Effector CD8-positive, alpha-beta T cell (primary cell): ENCODE results near the gene PDE4D.
"Not testable (repeated sequence)": the region's sequence is repeated elsewhere in the genome, so short reads cannot be mapped to it uniquely, and the experiment has no call there.

ENCODE experiments used
- DNase-seq: peaks from one replicate; lab custom pipeline; 2025; lab: John Stamatoyannopoulos, UW

The PDE4D gene

GRCh38 chr5:59608745-59609144, 284.8 kb downstream of the PDE4D start:
- no peak for DNase-seq

GRCh38 chr5:59607138-59607765, 286.3 kb downstream of the PDE4D start:
- DNase-seq, result no peak

GRCh38 chr5:59605915-59606314, 287.6 kb downstream of the PDE4D start:
- DNase-seq, result no peak

DNA sequence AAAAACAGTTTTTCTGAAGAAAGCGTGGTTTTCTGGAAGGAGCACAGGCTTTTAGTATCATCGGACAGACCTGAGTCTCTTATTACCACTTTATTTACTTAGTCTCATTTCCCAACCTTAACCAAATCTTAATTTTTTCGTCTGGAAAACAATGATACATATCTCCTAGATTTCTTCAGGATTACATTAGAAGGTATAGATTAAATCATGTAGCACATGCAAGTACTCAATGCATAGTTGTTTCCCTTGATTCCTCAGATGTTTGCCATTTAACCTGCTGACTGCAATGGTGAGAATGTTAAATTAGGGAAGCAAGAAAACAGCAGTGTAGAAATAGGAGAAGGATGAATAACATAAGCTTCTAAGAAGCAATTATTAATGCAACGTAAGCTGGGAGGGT, 289.4 kb downstream of the PDE4D start:
- DNase-seq, result no peak

DNA sequence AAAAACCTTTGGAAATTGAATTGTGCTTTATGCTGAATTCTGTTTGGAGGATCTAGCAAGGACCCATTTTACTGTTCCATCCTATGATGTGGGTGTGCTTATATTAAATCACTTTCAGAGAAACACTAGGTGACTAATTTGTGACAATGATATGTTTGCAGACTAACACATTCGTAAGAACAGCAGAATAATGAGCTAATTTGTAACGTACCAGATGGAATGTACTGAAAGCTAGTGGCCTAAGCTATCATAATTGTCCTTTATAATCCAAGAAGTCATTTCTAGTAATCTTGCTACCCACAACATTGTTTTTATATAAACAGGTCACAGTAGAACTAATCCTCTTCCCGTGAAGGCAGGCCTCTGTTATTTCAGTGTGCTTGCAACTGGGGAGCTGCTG, 292.5 kb downstream of the PDE4D start:
- DNase-seq, result no peak

DNA sequence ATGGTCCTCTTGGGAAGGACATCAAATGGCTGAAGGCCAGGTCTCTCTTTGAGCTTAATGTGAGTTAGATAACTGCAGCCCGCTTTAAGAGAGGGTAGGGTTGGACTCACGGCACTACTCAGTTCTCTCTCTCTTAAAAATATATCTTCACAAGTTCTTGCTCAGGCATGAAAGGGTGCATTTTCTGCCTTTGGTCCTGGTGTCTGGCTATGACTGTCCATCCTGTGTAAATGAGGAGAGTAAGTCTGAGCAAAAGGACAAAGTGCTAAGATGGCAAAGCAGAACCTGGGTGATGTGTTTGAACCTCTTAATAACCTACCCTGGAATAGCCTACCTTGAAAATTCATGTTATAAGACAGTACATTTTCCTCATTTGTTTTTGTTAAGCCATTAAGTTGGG, 293.4 kb downstream of the PDE4D start:
- no peak for DNase-seq

DNA sequence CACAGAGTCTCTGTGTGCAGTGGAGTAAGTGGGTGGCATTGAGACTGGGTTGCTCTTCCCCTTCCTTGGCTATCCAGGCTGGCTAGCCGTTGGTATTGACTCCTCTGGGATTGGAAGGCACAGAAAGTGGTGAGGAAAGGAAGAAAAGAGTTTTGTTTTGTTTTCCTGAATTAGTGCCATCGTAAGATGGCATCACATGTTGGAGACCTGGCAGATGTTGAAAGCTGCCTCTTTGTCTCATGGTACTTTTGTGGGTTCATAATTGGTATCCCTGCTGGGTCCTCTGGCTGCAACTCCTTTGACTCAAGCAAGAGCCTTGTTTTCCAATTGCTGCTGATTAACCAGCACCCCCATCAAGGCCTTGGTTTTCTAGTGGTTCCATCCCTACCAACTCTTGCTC, 293.8 kb downstream of the PDE4D start:
- DNase-seq, result no peak

GRCh38 chr5:59598547-59598874, 295.0 kb downstream of the PDE4D start:
- DNase-seq, result no peak

- no peak for DNase-seq
These were observed 295.6 kb downstream of the PDE4D start for GRCh38 chr5:59597690-59598546.

DNA sequence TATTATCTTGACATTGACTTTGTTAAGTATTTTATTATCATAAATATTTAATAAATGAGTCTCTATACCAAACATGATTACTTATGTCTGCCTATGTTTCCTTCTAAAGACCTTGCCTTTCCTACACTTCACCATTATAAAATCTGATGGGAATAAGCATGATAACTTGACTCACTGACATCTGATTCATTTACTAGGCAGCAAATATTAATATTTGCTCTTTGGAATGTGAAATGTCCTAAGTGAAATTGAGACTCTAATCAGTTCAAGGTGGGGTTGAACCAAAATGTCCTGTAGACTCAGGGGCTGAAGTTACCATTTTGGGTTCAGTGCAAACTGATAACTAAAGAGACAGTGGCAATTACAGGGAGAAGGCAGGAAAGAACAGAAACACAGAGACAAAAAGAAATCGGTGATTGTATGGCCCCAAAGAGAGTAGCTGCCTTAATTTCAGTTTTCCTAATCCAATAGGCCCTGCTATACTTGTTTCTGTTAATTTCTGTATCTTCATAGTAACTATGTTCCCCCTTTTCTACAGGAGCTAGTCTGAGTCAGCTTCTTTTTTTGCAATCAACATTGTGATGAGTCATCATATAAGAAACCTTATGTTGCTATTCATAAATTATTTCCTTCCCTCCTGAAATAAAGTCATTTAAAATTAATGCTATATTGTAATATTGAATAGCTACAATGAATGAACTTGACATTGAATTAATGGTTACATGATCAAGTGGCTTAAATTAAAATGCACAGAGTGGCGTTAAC, 296.8 kb downstream of the PDE4D start:
- DNase-seq, result no peak

DNA sequence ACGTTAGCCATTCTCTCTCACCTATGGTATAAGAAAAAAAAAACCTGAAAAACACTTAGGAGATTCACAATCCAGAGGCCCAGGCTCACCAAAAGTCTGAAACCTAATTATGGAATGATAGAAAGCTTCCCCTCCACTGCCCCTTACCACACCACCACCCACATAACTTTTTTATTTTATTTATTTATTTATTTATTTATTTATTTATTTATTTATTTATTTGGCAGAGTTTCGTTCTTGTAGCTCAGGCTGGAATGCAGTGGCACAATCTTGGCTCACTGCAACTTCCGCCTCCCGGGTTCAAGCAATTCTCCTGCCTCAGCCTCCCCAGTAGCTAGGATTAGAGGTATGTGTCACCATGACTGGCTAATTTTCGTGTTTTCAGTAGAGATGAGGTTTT, 299.4 kb downstream of the PDE4D start:
- DNase-seq, result not testable (repeated sequence)

DNA sequence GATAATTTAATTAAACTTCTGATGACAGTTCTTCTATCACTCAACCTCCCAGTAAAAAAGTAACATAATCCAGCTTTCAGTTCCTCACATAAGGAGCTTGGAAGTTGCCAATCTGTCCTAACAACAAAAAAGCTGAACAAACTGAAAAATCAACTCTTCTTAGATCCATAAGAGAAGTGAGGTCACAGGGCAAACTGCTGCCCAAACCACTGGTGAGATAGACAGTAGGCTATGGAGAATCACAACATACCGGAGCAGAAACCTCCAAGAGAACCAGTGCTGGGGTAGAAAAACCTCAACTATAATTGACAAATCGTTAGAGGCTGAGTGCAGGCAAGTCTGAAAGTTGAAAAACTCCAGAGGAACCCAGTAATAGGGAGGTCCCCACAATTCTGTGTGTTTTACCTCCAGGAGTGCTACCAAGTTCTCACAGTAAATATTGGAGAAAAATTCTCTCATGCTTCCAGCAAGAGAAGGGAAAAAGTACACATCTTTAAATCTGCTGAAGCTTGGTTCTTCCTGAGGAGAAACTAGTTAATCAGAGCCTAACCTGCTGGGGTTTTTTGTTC, 300.0 kb downstream of the PDE4D start:
- no peak for DNase-seq

DNA sequence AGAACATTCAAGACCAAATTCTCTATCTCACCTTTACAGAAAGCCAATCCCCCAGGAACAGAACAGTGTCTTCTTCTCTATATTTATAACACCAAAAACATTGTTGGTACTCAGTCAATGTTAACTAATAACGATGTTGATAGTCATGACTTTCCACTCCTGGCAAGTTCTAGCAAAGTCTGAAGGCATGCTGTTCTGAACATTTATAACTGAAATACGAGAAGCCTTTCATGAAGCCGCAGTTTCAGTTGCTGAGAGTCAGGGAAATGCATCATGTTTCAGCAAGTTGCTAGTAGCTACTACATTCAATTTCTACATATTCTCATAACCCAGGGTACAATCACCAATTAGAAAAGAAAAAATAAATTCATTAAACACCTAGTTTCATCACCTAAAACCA, 301.4 kb downstream of the PDE4D start:
- DNase-seq, result no peak

GRCh38 chr5:59591162-59591561, 302.4 kb downstream of the PDE4D start:
- no peak for DNase-seq

DNA sequence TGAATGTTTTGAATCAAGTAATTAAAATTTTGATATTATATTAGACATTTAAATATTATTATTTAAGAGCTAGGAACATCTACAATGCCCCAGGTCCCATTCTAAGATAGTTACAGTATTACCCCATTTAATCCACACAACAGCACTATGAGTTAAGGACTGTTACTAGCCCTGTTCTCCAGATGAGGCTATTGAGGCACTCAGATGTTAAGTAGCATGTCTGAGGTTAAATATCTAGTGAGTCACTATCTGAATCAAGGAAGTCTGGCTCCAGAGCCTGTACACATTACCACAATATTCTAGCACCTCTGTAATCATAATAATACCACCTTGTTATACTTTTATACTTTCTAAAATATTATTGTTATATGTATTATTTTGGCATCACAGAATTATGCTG, 304.6 kb downstream of the PDE4D start:
- no peak for DNase-seq

DNA sequence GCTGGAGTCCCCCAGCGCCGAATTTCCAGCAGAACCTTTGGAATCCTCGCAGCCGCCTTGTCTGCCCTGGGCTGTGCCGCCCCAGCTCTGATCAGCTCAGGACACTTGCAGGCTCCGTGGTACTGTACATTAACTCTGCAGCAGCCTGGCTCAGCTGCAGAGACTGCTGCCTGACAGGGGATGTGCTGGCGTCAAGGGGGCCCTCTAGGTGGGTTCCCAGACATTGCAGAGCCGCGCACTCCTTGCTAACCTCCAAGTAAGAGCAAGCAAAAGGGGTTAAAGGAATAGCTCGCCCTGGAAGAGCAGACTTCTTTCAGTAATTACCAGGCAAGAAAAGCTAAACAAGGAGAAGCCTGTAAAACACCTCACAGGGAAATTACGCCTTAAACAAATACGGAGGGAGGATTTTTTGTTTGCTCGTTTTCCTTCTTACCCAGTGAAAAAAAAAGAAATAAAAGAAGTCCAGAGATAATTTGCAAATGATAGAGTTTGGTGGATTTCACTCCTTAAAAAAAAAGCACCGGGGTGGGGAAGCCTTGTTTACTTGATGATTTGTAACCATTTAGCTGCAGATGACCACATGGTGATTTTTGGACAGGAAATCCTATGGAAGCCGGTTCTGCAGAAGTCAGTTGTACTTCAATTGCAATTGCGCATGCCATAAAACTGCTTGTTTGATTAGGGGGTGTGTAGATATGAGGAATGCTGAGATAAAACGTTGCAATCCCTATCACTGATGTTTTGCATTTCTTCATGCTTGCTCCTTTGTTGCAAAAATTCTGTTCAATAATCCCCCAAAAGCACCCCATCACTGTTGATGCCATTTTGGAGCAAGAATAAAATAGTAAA, 305.8 kb downstream of the PDE4D start:
- DNase-seq, result no peak

DNA sequence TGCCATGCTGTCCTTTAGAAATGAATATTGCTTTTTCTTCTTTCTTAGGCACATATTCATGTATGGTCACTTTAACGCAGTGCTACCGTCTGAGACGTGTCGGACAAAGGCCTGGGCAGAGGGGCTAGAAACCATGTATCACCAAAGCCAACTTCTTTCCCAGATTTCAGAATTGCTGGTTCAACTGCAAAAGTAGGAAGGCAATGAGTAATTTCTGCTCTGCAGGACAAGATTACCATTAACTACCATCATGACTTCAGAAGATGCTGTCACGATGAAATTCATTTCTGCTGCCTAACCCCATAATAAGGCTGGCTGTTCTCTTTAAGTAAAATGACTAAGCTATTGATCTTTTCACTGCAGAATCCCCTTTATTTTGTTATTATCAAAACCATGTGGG, 306.7 kb downstream of the PDE4D start:
- DNase-seq, result no peak

DNA sequence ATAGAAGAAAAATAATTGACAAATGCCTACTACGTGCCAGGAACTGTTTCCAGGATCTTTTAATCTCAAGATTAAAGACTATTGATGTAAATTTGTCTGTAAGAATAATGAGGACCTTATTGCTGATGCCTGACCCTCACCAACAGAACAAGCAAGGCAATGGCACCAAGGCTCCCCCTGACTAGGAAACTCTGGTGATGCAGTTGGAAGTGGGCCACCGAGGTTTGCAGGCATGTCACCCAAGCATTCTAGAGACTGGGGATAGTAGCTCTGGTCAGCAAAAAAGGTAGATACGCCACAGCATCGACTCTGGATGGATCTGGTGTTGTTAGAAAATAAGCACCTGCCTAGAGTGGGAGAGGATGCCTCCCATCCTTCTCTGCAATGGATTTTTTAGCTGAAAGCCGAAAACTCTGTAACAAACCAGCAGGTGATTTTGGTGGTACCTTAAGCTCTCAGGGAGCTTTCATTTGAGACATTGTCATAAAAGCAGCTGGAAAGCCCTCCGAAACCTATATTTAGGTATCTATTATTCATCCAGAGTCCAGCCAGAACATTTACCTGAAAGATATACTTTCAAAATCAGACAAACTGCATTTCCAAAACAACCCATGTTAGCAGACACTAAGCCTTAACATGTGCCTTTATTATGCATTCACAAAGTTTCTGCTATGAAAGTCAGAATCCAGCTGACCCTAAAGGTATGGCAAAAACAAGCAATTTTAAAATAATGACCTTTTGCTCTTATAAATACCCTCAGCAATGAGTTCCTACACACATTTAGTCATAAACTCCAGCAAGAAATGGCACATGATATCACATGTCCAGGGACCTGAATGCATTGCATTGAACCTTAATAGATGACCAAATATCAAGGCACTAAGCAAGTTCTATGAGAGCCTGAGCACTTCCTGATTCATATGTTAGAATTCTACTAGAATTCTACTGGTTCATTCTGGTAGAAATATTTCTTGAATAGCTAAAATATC, 308.4 kb downstream of the PDE4D start:
- DNase-seq, result no peak

DNA sequence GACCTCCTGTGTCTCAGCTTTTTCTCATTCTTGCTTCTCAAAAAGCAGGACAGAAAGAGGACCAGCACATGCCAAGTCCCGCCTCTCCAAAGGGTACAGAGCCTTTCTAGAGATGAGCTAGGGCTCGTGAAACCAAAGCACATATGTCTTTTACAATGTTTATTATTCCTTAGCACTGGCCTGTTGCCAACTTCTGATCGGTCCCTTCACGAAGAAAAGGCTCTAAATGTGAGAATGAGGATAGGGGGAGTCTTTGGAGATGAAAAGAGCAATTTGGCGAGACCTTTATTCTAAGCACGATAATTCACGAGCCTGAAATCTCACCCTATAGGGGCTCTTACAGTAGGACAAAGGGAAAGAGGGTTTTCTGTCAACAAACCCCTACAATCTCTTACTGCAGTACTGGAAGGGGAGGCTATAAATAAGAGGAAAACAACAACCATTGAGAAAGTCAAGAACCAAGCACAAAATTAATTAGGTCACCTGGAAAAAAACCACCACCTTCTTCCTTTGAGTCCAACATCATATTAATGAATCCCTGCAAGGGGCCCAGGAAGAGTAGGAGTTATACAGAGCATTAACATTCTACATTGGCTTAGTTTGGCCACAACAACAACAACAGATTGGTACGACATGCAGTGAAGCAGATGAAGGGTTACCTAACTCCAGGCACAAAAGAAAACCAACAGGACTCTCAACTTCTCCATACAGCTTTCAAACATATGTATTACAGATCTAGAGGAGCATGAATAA, 309.5 kb downstream of the PDE4D start:
- DNase-seq, result no peak
